GM21786 (cell line): ENCODE results near the gene RAB6B.

Experiments
- ATAC-seq: cut with Tn5 transposase; IDR thresholded peaks from one replicate; pipeline ENCODE4 v1.9.1; 2021; ENCODE audit not compliant: unreplicated experiment

The RAB6B gene

GRCh38 chr3:133895208-133896001, at the start of gene RAB6B:
TSS of gene RAB6B (minus strand) at chr3:133895882. CDS start at chr3:133895466, 416 bp downstream.
- no peak for ATAC-seq

DNA sequence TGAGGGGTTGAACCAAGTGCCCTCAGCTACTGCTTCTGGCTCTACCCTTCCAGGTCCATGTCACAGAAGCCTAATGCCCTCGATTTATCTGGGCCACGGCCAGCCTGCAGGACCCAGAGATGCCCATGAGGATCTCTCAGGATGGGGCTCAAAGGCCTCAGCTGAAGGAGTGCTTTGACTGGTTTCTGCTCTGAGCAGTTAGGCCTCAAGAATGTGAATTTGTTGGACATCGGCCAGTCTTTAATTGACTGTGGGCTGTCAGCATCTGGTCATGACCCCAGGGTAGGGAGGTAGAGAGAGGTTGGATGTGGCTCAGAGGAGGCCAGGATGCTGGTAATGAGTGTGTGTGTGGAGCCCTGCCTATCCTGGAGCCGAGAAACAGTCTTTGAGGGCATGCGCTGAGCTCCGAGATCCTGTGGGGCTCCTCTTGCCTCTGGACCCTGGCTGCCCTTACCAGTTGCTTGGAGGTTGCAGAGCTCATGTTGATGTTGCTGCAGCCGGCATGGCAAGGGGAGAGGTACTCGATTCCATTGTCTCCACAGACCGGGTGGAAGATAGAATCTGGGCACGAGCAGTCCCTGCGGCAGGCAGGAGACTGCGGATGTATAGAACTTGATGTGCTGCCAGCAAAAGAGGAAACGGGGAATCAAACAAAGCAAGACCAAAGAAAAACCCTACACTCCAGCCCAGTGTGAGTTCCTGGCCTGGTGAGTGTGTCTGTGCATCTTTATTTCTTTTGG, 49.1 kb upstream of the RAB6B start:
- no peak for ATAC-seq

DNA sequence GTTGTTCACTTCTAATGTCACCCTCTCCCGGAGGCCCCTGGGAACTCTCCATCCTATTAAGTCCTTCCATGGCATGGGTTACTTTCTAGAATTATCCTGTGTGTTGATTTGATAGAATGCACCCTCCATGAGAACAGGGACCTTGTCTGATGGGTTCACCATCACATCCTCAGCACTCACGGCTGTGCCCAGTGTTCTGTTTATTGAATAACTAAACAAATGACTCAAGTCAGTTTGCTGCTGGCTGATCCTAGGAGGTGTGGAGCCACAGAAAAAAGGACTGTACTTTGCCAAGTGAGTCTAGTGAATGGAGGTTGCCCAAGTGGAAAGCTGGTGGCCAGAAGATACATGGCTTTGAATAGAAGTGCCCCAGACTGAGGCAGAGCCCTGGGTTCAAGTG, 48.5 kb upstream of the RAB6B start:
- ATAC-seq = no peak

GRCh38 chr3:133943639-133944141, 48.0 kb upstream of the RAB6B start:
- no peak for ATAC-seq

DNA sequence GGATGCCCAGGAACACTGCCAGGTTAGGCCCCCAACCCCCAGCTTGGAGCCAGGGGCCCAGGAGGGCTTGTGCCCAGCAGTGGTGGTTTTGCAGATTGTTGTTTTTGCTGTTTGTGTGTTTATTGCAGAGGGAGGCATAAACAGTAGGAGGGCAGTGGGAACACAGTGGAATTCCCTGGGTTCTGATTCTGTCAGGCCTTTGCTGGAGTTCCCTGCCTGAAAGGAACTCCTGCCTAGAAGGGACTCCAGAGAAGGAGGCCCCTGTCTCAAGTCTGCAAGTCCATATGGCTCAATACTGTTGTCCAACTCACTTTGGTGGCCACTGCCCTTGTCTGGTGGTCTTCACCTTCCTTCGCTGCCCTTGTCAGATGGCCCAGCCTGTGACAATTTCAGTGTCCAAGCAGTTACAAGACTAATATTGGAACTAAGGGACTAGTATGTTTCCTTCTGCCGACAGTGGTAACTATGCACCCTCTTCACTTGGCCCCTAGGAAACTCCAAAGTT, 47.4 kb upstream of the RAB6B start:
- no peak for ATAC-seq

DNA sequence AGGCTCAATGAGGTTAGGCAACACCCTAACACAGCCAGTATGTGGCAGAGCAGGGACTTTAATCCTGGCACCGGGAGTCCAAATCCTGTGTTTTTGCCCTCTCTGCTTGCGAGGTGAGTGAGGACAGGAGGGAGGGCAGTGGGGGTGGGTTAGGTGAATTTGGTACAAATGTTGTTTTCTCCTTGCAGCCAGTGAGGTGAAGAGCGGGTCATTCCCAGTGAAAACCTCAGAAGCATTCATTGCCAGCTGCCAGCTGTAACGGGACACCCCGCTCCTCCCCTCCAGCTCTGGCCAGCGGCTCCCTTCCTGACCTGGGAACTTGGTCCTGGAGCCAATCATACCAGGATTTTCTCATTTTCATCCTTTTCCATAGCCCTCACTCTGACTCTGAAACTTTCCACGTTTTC, 45.7 kb upstream of the RAB6B start:
- ATAC-seq = no peak

GRCh38 chr3:133940536-133940935, 44.9 kb upstream of the RAB6B start:
- ATAC-seq = no peak

GRCh38 chr3:133939463-133939835, 43.8 kb upstream of the RAB6B start:
- no peak for ATAC-seq

DNA sequence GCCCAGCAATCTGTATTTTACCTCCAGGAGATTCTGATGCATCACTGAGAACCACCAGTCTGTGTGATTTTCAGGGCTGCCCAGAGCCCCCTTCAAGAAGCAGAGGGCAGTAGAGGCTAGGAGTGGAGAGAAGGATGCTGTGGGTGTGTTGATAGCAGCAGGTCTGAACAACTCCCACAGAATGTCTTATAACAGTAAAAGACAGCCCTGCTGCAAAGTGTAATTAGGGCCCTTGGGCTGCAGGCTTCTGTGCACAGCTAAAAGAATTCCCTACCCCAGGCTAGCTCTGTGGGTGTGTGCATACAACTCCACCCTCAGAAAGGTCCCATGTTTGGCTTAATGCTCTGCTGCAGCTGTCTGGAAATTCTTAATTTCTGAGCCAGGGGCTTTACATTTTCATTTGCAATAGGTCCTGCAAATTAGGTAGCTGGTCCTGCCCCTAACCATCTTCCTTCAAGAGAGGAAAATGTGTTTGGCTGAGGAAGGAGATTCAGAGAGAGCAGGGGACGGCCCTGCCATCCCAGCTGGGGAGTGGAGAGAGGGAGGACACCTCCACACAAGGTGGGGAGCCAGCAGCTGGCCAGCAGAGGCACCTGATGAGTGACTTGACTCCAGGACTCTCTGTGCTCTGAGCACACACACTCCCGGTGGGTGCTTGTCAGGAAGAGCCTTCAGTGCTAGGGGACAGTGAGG, 43.2 kb upstream of the RAB6B start:
- ATAC-seq = no peak

DNA sequence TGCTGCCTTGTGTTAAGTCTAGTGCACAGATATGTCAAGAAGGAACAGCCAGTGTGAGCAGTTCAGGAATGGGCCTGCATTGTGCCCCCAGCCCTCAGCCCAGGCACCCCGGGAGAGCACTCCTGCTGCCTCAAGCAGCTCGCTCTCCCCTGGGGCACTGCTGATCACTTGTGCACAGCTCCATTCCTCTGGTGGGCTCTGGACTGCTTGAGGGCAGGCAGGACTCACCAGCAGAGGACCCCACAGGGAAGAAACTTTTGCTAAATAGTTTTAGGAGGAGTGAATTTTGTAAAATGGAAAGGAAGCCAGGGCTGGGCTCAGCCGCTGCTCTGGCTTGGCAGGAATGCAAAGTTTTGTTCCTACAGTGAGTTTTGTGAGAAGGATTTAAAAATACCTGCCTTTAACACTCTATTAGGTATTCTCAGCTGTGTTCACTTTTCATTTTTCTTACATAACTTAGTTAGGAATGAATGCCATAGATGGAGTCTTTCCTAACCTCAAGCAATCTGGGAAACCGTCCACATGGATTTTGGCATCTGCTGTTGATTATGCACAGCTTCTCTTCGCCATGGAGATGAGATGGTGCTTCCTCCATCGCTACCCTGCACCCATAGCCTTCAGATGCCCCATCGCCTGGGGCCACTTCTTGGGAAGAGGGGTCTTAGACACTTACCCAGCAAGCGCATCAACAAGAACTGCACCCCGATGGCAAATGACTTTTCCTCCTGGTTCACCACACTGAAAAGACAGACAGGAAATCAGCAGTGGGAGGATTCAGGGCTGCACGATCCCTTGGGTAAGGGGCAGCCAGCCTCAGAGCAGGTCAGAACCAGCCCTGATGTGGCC, 42.3 kb upstream of the RAB6B start:
- ATAC-seq = no peak

DNA sequence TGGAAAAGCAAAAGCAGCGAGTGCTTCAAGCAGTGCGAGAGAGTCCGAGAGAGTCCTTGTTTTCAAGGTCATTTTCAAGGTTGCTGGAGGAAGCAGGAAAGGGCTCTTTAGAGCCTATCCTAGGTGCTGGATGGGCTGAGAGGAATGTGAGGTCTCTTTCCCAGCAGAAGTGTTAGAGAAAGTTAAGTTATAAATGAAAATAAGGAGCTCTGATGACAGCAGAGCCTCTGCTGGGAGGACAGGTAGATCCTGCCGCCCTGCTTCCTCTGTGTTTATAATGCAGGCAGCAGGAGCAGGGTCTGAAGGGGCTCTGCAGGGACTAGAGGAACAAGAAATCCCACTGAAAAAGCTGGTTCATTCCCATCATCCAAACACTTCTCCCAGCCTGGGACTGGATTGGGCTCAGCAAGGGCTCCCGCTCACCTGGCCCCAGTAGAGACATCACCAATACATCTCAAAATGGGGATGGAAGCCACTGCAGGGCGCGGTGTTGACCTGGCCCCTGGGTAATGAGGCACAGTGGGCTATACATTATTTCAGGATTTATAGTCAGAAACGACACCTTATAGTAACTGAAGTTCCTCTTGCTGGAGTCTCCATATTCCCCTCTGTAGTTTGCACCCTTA, 41.5 kb upstream of the RAB6B start:
- ATAC-seq = no peak

DNA sequence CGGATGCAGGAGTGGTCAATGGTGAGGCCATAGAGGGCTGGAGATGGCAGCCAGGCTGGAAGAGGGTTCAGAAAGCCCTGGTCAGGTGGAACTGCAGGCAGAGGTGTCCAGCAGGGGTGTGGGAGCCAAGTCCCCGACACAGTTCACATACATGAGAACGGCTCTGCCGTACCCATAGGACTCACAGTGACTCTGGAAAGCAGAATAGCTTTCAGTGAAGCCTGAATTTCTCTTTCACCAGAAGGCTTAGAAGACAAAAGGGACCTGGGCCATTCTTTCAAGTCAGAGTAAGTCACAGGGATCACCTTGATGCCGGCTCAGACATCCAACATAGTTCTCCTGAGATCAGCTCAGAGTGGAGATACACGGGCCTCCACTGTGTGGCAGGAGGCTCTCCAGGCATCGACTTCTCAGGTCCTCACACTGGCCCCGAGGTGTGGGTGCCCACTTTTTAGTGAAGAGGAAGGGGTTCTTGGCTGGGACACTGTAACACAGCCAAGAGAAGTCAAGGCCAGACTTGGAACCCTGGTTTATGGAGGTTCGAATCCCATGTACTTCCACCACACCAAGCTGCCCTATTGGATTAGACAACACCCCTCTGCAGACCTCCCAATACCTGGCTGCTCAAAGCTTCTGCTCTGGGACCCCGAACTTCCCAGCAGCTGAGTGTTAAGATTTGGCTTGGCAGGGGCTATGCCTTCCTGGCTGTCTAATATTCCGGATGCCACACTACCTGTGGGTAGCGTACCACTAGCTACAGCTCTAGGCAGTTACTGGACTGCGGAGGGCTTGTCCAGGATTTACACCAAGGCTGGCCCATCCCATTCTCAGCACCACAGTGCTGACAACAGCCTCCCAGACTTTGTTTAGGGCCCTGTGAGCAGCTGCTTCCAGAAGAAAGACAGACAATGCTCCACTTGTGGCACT, 40.4 kb upstream of the RAB6B start:
- ATAC-seq = no peak

GRCh38 chr3:133934996-133935842, 39.5 kb upstream of the RAB6B start:
- ATAC-seq = no peak

DNA sequence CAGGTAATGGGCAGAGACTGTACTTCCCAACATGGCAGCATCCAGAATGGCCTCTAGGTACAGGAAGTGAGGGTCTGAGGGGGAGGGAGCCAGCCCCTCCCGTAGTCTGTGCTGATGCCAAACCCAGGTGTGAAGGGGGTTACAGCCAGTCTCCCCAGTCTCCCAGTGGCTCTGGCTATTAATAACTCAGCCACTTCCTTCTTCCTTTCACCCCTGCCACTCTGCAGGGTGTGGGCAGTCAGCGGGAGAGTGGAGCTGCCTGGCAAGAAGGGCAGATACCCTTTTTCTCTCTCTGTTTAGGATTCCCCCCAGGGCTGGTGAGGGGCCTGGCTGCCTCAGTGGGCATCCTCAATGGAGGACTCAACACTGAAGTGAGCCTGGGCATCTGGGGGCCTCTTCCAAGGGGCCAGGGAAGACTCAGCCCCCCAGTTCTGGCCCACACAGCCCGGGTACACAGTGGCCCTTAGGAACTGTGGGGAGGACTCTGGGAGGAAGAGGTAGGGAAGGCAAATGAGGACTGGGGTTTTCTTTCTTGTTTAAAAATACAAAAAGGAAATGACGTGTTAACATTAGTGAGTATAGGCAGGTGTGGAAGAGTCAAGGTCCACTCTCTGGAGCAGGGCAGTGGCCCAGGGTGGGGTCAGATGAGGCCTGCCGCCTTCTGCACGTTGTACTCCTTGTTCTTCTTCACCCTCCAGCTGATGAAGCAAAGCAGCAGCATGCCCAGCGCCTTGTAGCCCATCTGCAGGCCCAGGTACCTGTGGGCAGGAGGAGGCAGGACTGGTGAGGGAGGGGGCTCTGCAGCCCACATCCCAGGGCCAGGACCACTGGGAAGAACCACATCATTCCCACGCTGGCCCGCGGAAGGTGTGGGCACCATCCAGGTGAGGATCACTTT, 38.6 kb upstream of the RAB6B start:
- ATAC-seq = no peak

DNA sequence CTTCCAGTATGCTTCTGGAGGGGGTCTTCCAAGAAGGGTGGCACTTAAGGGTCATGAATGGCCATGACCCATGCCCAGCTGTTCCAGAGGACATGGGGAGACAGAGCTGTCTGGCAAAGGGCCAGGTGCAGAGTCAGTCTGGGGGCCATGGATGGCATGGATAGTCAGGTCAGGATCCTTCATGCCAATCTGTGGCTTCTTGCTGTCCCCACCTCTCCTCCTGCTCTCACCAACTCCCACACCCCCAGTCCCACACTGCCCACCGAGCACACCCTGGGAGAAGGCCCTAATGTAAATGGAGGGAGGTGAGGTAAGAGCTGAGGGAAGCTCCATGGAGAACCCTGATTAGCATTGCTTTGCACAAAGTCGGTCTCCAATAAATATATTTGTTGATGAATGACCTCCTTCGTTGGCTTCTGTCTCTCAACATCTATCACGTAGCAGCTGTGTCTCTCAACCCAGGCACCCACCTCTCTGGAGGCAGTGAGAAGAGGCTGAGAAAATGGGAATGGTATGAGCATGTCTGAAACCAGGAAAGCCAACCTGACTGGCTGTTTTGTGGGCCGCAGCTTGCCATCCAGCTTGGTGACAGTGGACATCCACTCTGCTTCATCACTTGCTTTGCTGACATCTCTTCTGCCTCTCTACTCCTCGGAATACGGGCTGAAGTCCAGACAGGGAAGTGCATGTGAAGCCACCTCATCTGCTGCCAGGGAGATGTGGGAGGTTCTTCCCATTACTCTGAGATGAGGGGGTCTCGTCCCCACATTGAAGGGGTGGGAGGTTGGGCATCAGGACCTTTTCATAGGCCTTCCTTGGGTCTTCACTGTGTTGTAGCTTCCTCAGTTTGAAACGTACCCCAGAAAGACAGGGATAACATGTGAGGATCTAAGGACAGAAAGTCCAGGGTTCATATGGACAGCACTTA, 37.7 kb upstream of the RAB6B start:
- ATAC-seq = no peak

GRCh38 chr3:133932009-133932408, 36.3 kb upstream of the RAB6B start:
- ATAC-seq = no peak
